Middle frontal gyrus (tissue), 1 donor: ENCODE measurements around the gene EBP.
"Not testable (repeated sequence)": the region's sequence is repeated elsewhere in the genome, so short reads cannot be mapped to it uniquely, and the experiment has no call there.

Experiments
- DNase-seq: peaks from one replicate; pipeline ENCODE4 v3.0.0-alpha.2; 2015; ENCODE audit warnings: low spot score; ENCODE audit errors: extremely low spot score

The EBP gene

DNA sequence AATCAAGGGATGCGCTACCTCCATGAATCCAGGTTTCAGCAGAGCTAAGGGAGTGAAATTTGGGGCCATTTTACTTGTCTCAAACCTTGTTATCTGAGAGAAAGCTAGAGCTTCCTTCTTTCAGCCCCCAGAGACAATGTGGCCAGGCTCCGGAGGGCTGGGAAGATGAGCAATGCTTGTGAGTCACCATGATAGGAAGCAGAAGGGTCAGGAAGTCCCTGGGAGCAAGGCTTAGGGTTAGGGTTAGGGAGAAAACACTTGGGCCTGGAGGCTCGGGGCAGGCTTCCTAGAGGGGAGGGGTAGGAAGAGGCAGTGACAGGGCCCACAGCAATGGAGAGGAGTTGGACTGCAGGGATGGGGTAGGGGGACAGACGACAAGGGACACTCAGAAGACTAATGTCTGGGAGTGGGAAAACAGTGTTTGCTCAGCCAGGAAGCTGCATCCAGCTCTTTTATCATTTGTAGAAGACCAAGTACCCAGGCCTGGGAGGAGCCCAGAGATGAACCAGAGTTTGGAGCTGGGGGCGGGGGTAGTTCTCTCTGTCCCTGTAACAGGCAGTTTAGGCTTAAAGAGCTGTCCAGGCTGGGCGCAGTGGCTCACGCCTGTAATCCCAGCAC is 29.2 kb upstream of the EBP start:
- no peak for DNase-seq

DNA sequence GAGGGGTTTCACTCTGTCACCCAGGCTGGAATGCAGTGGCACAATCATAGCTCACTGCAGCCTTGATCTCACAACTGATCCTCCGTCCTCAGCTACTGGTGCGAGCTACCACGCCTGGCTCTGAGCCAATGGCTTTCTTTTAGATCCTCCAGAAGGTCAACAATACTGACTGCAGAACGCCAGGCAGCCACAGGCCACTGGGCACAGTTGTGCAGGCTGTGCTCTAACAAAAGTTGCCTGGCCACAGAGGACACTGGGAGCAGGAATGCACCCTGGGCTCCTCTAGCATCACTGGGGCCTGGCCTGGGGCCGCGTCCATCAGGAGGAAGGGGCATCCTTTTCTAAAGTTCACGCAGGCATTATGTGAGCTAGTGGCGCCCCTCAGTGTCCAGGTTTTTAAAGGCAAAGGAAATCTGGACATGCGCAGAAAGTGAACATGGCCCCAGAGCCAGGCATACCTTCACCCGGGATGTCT is 27.7 kb upstream of the EBP start:
- DNase-seq, result no peak

DNA sequence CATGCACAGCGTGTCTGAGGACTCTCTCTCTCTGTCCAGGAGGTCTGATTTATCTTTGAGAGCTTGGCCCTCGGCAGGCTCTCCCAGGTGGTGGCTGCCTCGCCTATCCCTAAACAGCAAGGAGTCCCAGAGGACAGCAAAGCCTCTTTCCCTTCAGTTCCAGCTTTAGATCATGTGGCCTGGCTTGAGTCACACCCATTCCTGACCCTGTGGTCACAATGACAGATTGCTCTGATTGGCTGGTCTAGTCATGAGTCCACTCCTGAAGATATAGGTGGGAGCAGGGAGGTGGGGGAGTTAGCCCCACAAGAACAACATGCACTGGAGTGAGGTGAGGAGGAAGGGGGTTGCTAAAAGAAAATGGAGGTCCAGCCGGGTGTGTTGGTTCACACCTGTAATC is 24.9 kb upstream of the EBP start:
- DNase-seq, result no peak

DNA sequence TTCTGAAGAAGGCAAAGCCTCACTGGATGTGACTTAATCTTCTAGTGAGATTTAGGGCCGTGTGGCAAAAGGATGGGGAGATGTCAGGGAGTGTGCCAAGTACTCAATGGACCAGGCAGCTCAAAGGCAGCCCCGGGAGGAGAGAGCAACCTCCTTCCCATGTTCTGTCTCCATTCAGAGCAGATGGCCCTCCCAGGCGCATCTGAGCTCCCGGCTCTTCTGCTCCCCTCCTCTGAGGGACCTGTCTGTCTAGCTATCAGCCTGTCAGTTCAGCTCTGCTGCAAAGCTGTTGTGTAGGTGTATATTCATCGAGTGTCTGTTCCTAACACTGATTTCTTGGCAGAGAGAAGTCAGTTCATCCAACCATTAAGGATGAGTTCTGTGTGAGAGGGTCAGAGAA is 23.7 kb upstream of the EBP start:
- DNase-seq, result no peak

DNA sequence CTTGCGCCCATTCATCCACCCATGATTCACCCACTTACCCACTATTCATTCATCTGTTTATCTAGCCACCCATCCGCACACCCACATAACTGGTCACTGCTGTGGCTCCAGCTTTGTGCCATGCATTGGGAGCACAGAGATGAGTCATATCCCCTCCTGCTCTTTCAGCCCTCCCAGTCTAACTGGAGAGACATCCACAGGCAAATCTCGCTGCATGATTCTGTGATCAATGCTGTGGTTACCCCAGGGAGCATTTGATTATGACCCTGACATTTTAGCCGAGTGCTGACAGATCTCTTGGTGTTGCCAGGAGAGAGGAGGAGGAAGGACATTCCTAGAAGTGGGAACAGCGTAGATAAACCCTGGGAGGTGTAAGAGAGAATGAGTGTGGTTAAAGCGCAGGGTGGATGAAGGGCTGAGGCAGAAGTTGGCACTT is 23.2 kb upstream of the EBP start:
- DNase-seq, result no peak

DNA sequence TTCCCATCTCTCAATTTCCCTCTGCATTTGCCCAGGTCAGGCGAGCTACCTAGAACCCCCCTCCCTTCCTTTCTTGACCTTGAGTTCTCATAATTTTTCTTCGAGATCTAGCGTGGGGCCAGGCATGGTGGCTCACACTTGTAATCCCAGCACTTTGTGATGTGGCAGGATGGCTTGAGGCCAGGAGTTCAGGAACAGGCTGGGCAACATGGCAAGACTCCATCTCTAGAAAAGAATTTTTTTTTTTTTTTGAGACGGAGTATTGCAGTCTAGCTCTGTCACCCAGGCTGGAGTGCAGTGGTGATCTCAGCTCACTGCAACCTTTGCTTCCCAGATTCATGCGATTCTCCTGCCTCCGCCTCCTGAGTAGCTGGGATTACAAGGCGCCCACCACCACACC is 17.3 kb upstream of the EBP start:
- DNase-seq, result no peak

DNA sequence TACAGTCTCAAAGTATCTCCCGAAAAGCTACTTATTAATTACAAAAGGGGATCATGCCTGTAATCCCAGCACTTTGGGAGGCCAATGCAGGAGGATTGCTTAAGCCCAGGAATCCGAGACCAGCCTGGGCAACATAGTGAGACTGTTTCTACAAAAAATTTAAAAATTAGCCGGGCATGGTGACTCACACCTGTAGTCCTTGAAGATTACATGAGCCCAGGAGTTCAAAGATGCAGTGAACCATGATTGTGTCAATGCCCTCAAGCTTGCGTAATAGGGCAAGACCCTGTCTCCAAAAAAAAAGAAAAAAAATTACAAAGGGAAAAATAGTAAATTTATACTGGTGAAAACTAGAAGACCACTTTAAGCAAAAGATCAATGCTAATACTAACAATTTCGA is 16.1 kb upstream of the EBP start:
- DNase-seq, result no peak

DNA sequence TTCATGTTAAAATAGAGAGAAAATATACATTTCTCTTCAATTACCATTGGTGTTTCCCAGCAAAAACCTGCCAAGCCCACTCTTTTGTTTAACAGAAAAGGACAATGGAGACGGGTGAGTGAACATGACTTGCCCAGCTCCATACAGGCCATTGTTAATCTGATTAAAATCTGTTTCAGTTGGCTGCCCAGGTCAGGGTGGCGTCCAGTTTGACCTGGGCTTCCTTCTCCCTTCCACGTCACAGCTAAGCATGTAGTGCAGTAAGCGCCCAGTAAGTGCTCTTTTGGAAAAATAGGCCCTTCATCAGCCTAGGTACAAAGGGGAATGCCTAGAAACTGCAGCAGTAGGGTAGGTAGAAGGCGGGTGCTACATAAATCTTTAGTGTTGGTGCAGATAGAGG is 14.4 kb upstream of the EBP start:
- DNase-seq, result no peak

DNA sequence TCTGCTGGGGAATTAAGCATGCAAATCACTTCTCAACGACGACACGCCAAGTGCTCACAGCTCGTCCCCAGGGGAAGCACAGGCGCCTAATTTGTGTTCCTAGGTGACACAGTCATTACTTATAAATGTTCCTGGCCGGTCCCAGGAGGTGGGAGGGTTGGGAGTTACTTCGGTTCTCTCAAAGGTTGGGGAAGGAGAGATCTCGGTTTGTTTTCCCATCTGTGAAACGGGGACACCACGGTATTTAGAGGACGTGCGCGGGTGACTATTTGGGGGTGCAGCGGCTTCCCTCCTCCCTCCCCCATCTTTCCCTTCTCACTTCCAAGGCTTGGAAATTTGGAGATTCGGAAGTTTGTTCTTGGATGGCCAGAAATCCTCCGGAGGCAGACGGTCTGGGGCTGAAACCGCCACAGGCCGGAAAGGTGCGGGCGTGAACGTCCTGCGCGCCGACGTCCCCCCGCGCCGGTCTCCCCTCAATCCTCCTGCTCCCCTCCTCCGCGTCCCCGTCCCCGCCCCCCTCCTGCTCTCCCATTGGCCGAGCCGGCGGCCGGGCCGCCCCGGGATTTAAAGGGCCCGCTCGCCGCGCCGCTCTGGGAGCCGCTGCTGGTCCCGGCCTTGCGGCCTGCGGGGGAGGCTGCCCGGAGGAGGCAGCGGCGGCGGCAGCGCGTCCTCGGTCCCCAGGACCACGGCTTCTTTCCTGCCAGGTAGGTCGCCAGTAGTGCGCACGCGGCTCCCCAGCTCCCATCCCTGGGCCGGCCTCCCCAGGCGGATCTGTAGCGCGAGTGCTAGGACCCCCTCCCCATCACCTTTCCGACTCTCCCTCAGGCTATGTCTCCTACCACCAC is 13.0 kb upstream of the EBP start, which contains the start of gene PORCN:
Gene PORCN, plus strand, starts transcription at position 593 of the 845 bp plus-strand sequence. CDS start 829 bp downstream, outside the sequence.
- DNase-seq, result no peak

DNA sequence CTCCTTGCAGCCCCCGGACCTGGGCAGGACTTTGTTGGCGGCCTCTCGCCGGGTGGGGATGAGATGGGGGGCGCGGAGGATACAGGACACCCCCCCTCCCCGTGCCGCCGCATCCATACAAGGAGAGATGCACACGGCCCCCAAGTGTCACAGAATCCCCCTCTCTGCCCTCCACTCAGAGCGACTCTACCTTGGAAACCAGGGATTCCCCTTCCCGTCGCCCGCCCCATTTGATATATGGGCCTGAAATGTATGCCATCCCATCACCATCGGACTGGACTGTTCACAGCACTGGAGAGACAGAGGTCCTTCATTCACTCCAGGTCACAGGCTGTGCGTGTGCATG is 12.4 kb upstream of the EBP start:
- no peak for DNase-seq

DNA sequence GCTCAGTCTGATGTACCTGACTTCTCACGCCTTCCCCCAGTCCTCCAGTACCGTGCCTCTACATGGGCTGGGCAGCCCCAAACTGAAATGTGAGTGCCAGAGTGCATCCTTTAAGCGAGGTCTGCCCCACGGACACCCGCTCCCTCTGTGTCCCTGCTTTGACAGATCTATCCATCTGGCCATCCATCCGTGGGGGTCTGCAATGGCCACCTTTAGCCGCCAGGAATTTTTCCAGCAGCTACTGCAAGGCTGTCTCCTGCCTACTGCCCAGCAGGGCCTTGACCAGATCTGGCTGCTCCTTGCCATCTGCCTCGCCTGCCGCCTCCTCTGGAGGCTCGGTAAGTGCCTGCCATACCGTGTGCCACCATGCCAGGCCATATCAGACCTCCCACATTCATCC is 12.0 kb upstream of the EBP start:
- no peak for DNase-seq

DNA sequence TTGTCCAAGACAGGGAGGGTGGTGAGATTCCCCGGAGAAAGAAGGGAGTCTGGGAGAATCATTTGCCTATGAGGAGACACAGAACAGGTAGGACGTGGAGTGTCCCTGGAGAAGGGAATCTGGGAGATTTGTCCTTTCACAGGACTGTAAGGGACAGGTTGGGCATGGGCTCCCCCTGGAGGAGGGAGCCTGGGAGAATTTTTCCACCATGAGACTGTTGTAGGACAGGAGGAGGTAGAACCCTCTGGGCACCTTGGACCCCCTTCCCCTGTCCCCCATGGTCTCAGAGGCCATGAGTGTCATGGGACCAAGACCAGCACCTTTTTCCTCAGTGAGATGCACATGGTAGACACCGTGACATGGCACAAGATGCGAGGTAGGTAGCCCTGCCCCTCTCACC is 10.0 kb upstream of the EBP start:
- DNase-seq, result no peak

DNA sequence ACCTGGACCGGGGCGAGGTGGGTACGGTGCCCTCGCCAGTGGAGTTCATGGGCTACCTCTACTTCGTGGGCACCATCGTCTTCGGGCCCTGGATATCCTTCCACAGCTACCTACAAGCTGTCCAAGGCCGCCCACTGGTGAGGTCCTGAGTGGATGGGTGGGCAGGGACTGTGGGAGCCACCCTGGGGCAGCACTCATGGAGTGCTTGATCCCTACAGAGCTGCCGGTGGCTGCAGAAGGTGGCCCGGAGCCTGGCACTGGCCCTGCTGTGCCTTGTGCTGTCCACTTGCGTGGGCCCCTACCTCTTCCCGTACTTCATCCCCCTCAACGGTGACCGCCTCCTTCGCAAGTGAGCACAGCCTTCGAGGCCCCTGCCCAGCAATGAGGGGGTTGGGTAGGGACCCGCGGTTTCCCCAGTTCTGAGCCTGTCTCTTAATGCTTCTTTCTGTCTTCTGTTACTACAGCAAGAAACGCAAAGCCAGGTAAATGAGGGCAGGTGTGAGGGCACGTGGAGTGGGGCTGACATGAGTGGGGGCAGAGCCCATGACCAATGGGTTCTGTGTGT is 9.2 kb upstream of the EBP start:
- DNase-seq, result no peak

DNA sequence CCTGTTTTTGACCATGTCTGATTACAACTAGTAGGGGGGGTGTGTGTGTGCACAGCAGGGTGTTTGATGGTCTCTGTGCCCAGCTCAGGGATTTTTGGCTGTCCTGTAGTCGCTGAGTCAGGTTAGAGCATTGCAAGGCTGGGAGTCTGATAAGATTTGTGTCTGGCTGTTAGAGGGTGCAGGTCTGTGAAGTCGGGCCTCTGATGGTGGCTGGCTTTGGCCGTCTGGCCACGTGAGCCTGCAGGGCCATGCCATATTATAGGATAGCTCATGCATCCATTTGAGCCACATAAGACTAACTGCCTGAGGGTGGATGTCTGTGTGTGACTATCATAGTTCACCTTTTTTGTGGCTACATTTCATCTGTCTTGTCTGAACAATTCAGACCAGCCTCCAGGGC is 7.9 kb upstream of the EBP start:
- no peak for DNase-seq

DNA sequence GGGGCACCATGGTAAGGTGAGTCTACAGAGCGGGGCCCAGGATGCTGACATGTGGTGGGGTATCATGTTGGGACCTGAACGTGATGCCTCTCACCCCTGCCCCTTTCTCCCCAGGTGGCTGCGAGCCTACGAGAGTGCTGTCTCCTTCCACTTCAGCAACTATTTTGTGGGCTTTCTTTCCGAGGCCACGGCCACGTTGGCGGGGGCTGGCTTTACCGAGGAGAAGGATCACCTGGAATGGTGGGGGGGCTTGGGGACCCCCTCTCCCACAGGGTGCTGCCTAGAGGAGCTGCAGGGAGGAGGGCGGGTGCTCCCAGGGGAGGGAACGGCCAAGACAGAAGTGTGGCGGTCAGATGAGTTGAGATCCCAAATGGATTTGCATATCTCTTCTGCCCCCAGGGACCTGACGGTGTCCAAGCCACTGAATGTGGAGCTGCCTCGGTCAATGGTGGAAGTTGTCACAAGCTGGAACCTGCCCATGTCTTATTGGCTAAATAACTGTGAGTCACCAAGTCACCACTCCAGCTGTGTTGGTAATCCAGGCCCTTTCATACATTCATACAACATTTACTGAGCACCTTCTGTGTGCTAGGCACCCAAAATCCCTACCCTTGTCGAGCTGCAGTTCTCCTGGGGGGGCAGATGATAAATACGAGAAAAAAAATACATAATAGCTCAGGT is 7.3 kb upstream of the EBP start:
- no peak for DNase-seq

DNA sequence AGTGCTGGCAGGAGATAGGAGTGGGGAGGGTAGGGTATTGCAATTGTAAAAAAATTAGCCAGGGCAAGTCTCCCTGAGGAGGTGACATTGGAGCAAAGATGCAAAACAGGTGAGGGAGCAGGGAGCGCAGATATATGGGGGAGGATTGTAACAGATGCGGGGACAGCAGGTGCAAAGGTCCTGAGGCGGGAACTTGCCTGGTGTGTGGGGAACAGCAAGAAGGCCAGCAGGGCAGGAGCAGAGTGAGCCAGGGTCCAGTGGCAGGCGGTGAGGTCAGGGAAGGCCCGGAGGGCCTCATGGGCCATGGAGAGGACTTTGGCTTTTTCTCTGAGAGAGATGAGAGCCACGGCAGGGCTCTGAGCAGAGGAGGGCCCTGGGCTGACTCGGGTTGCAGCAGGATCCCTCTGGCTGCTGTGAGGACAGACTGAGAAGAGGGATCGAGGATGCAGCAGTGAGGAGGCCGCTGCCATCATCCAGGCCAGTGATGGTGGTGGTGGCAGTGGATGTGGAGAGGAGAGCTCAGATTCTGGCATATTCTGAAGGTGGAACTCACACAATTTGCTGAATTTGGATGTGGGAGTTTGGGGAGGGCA is 6.6 kb upstream of the EBP start:
- DNase-seq, result no peak

DNA sequence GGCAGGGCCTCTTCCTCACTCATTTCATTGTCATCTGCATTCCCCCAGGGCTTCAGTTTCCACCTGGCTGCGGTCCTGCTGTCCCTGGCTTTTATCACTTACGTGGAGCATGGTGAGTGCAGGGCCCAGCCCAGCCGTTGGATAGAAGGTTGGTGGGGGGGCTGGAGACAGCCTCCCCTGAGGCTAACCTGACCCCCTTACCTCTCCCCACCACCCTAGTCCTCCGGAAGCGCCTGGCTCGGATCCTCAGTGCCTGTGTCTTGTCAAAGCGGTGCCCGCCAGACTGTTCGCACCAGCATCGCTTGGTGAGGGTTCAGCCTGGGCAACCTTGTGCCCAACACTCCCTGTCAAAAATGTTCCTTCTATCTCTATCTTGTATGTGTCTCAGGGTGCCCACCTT is 5.8 kb upstream of the EBP start:
- no peak for DNase-seq

DNA sequence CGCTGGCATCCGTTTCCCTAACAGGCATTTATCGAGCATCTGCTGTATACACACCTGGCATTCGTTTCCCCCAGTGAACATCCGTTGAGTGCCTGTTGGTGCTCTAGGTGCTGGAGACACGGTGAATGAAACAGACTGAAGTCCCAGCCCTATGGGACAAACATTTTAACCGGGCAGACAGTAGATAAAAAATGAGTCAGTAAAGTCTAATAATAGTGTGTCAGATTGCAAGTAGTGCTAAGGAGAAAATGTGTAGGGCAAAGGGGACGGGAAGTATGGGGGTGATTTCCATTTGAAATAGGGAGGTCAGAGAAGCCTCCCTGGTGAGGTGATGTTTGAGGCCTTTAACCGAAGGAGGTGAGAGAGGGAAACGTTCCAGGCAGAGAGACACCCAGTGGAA is 5.3 kb upstream of the EBP start:
- DNase-seq, result no peak

DNA sequence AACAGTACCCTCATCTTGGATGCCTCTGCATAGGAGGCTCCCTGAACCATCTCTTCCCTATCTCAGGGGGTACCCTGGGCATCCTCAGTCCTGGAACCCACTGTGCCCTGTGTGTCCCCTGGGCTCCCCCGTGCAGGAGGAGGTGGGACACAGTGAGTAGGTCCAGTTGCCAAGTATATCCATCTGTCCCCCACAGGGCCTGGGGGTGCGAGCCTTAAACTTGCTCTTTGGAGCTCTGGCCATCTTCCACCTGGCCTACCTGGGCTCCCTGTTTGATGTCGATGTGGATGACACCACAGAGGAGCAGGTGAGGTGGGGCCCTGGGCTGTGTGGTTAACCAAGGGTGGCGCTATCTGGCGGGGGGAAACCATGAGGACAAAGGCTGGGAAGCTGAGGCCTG is 4.6 kb upstream of the EBP start:
- DNase-seq, result no peak

DNA sequence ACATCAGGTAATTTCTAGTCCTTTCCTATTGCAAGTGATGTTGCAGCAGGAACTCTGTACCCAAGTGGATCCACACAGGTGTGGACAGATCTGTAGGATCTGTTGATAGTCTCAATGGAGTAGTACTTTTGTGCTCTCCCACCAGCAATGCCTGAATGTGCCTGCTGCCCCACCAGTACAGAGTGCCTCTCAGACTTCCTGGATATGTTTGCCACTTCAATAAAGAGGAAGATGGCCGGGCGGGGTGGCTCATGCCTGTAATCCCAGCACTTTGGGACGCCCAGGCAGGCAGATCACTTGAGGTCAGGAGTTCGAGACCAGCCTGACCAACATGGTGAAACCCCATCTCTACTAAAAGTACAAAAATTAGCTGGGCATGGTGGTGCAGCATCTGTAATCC is 2.1 kb upstream of the EBP start:
- not testable (repeated sequence) for DNase-seq

DNA sequence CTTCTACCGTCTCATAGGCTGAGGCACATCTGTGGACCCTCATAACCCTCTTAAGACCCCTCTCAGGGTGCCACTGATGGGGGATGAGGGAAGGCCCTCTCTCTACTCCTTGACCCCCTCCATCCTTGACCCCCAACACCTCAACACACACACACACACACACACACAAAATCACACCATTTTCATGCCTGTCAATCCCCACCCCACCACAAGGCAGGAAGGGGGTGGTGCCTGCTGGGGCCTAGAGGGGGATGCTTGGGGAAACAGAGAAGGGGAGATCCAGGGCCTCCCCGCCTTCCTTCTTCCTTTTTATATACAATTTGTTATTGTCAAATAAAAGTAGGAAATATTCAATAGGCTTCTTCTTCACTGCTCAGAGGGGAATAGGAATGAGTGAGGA is 1.2 kb upstream of the EBP start:
- no peak for DNase-seq

DNA sequence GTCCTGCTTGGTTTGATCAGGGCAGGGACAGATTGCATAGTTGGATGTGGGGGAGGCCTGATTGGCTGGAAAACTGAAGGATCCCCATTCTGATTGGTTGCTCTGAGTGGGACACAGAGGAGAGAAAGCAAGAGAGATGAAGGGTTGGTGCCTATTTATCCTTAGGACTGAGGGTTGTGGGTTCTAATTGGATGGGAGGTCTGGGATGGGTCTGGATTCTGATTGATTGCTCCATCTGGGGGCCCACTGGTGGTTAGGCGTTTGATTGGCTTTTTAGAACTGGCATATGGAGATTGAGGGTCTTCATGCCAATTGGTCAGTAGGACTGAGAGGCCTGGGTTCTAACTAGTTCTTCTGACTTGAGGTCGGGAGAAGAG is 644 bp upstream of the EBP start:
- DNase-seq, result no peak
